Measurements from ENCODE around the gene SLC35E3.

GRCh38 chr12:68785823-68786222, 39.8 kb downstream of the SLC35E3 start:
- no peak for TF ChIP-seq CTCF (conservative IDR thresholded peaks at IDR 0.05 in 1 of 2, IDR thresholded peaks at IDR 0.05 in 1 of 2; ENCODE audit: low read depth in 1 of 2, low read length in 2 of 2)
- no peak for TF ChIP-seq EZH2 (IDR thresholded peaks at IDR 0.05; ENCODE audit: low read length, missing control alignments)

All from fibroblast of lung (primary cell).